Forelimb muscle (tissue), 1 donor: ENCODE results near the gene FAM83E. TPM values are rescaled to one million over a fixed set of nuclear protein-coding genes. Genes with fewer than 3 reads are reported as not detected.
"Not testable (repeated sequence)": the region's sequence is repeated elsewhere in the genome, so short reads cannot be mapped to it uniquely, and the experiment has no call there.

Source experiments
- DNase-seq: peaks from one replicate; pipeline ENCODE4 v3.0.0-alpha.2; 2013; ENCODE audit warnings: low read depth
- polyA plus RNA-seq: library from polyadenylated mRNA; unstranded; fragments of 120-200 nt; gene quantifications from one replicate; pipeline ENCODE4 v1.2.1, GENCODE V29; 2013; ENCODE audit not compliant: insufficient read length

The FAM83E gene
- polyA plus RNA-seq, result not detected

GRCh38 chr19:48614436-48615230 is at the start of gene FAM83E:
Gene FAM83E, minus strand, starts transcription at chr19:48615076. Its CDS starts 1,704 bp downstream, at chr19:48613372.
- DNase-seq, result no peak

DNA sequence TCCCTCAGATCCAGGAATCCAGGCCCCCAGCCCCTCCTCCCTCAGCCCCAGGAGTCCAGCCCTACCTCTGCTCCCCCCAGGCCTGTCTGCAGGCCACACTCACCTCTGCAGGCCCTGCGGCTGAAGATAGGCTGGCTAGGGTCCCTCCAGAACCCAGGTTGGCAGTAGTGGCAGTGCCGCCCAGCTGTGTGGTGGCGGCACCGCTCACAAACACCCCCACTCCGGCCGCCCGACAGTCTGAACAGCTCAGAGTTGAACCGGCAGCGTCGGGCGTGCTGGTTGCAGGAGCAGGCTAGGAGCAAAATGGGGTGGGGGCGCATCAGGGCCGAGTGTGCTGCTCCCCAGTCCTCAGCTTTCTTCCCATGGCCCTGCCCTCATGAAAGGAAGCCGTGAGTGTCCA is 49.6 kb upstream of the FAM83E start:
- DNase-seq, result no peak

DNA sequence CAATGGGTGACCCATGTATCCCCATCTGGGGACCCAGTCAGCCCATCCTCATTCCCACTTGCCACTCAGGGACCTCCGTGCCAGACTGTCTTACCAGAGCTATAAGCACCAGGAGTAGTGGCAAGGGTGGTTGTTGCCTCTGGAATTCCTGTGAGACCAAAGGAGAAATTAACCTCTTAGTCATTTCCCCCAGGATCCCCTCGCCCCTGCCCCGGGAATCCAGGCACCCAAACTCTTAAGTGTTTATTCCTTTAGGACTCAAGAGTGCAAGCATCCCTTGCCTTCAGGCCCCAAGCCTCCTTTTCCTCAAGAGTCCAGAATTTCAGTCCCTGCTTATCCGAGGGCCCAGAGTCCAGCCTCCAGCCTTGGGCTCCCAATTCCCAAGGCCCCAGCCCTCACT is 48.8 kb upstream of the FAM83E start:
- DNase-seq, result no peak

GRCh38 chr19:48661711-48662090 is 46.8 kb upstream of the FAM83E start:
- DNase-seq, result no peak

- DNase-seq, result peak; percentile 46
These were observed 46.2 kb upstream of the FAM83E start for GRCh38 chr19:48660852-48661710.

DNA sequence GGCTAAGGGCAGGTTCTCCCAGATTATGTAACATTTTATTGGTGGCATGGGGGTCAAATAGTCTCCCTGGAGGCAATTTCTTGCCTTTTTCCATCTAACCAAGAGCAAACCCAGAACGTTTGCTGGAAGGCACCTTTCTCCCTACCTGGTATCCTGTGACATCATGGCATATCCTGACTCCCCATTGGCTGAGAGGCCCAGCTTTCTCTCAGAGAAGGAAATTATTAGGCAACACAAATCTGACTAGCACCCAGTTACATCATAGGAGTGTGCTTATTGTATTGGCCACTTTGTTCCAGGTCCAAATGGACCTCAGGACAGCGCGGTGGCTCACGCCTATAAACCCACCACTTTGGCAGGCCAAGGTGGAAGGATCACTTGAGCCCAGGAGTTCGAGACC is 44.9 kb upstream of the FAM83E start:
- no peak for DNase-seq

DNA sequence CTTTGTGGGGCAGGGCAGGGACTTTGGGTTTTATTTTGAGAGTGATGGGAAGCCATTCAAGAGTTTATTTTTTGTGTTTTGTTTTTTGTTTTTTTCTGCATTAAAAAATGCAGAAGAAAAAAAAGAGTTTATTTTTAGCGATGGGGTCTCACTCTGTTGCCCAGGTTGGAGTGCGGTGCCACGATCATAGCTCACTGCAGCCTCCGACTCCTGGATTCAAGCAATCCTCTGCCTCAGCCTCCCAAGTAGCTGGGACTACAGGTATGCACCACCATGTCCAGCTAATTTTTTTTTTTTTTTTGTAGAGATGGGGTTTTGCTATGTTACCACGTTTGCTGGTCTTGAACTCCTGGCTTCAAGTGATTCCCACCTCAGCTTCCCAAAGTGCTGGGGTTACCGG is 43.6 kb upstream of the FAM83E start:
- no peak for DNase-seq

DNA sequence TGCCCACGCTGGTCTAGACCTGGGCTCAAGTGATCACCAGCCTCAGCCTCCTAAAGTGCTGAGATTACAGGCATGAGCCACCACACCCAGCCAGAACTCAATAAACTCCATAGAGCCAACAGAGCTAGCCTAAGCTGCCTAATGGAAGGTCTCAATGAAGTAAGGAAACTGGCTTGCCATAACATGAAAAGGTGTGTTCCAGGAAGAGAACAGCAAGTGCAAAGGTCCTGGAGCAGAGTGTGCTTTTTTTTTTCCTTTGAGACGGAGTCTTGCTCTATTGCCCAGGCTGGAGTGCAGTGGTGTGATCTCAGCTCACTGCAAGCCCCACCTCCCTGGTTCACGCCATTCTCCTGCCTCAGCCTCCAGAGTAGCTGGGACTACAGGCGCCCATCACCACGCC is 43.0 kb upstream of the FAM83E start:
- DNase-seq, result not testable (repeated sequence)

GRCh38 chr19:48656840-48657474 is 42.1 kb upstream of the FAM83E start:
- DNase-seq, result no peak

DNA sequence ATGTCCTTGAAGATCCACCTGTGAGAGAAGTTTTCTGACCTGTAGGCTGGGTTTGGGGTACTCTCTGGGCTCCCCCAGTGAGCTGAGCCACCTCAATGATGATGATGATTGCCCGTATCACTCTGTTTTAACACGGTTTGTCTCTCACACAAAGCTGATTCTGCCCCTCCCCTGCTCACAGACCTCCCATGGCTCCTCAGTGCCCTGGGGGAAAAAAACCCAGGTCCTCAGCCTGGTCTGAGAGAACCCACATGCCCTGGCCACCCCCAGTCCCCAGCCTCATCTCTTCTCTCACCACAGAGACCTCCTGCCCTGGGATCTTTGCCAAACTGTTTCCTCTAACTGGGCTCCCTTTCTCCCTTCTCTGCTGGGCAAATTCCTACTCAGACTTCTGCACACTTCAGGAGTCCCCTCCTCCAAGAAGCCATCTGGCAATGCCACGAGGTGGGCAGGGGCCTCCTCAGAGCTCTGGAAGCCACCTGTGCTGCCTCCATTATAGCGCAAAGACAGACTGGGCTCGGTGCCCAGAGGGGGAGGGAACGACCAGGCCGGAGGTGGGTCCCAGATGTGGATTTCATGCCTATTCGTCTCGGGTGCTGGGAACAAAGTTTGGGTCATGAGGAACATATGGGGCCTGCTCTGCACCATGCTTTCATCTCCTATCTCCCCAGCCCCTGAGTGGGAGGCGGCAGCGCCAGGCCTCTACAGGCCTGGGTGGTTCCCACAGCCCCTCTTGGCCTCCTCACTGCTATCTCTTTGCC is 39.6 kb upstream of the FAM83E start:
- DNase-seq, result no peak

DNA sequence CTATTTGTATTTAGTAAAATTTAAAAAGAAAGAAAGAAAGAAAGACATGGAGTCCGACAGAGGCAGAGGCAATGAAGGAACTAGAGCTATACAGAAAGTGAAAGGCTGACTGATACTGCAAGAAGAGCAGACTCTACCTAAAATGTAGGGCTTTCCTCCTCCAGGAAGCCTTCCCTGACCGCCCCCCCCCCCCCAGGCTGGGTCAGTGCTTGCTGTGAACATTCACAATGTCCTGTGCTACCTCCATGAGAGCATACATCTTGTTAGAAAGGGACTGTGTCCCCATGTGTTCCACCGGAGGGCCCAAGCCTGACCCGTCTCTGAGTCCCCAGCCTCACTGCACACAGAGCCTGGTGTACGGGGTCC is 36.8 kb upstream of the FAM83E start:
- no peak for DNase-seq

DNA sequence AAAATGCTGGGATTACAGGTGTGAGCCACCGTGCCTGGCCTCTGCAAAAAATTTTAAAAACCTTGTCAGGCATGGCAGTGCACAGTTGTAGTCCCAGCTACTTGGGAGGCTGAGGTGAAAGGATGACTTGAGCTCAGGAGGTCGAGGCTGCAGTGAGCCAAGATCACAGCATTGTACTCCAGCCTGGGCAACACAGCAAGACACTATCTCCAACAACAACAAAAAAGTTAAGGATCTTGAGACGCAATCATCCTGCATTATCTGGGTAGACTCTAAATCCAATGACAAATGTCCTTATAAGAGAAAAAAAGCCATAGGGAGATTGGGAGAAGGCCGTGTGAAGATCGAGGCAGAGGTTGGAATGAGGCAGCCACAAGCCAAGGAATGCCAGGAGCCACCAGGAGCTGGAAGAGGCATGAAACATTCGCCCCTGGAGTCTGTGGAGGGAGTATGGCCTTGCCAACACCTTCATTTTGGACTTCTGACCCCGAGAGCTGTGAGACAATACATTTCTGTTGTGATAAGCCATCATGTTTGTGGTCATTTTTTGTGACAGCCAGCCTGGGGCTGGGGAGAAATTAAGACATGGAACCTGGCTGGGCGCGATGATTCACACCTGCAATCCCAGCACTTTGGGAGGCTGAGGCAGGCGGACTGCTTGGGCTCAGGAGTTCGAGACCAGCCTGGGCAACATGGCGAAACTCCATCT is 36.3 kb upstream of the FAM83E start:
- DNase-seq, result no peak

DNA sequence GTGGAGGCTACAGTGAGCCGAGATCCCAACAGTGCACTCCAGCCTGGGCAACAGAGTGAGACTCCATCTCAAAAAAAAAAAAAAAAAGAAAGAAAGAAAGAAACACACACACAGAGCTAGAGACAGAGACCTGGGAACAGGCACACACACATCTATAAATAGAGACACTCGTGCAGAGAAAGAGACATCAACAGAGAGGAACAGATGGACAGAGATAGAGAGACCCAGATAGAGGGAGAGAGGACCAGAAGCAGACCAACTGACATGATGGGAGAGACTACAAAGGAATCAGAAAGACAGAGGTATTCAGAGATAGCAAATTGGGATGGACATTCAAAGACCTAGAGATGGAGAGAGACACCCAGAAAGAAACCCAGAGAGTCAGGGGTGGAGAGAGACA is 33.3 kb upstream of the FAM83E start:
- no peak for DNase-seq

DNA sequence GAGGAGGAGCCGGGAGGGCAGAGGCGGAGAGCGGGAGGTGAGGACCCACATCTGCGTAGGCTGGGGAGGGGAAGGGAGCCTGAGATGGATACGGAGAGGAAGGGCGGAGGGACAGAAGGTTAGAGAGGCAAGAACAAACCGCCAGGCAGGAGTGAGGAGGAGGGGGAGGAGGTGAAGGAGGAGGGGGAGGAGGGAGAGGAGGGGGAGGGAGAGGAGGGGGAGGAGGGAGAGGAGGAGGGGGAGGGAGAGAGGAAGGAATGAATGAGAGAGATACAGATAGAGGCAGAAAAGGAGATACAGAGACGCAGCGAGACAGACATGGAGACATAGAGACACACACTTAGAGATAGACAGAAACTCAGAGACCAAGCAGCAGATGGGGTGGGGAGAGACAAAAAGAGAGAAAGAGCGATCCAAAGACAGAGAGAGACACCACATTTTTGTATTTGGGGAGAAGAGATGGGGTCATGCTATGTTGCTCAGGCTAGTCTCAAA is 31.9 kb upstream of the FAM83E start:
- no peak for DNase-seq

GRCh38 chr19:48646001-48646721 is 31.3 kb upstream of the FAM83E start, which contains the start of gene CA11:
Gene CA11, minus strand, starts transcription at chr19:48646187. Its CDS starts 555 bp downstream, at chr19:48645632.
- no peak for DNase-seq

- no peak for DNase-seq
These were observed 30.7 kb upstream of the FAM83E start for GRCh38 chr19:48645620-48646000.

- DNase-seq, result no peak
These were observed 30.2 kb upstream of the FAM83E start for GRCh38 chr19:48644839-48645619.

DNA sequence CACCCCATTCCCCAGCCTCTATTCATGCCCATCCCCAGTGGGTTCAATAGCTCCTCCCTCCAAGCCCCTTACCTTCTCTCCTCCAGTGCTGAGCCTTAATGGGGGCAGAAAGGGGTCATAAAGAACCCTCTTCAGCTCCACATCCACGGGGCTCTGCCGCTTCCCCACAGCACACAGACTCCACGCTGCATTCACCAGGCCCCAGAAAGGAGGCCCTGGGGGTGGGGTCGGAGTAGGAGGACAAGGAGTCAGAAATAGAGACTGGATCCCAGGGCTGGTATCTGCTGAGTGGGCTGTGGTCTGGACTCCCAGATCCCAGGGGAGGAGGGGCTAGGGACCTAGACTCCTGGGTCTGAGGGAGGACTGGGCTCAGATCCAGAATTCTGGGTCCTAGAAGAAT is 29.5 kb upstream of the FAM83E start:
- DNase-seq, result no peak

GRCh38 chr19:48642862-48643261 is 28.0 kb upstream of the FAM83E start:
- no peak for DNase-seq
